ENCODE data around the gene LY6G6F. TPM values are rescaled to one million over a fixed set of nuclear protein-coding genes. Genes with fewer than 3 reads are reported as not detected.

The LY6G6F gene
- total and polyA plus RNA-seq, 2 donors (not counting 1 experiment from before 2014, with no cell fraction given) = not detected

DNA sequence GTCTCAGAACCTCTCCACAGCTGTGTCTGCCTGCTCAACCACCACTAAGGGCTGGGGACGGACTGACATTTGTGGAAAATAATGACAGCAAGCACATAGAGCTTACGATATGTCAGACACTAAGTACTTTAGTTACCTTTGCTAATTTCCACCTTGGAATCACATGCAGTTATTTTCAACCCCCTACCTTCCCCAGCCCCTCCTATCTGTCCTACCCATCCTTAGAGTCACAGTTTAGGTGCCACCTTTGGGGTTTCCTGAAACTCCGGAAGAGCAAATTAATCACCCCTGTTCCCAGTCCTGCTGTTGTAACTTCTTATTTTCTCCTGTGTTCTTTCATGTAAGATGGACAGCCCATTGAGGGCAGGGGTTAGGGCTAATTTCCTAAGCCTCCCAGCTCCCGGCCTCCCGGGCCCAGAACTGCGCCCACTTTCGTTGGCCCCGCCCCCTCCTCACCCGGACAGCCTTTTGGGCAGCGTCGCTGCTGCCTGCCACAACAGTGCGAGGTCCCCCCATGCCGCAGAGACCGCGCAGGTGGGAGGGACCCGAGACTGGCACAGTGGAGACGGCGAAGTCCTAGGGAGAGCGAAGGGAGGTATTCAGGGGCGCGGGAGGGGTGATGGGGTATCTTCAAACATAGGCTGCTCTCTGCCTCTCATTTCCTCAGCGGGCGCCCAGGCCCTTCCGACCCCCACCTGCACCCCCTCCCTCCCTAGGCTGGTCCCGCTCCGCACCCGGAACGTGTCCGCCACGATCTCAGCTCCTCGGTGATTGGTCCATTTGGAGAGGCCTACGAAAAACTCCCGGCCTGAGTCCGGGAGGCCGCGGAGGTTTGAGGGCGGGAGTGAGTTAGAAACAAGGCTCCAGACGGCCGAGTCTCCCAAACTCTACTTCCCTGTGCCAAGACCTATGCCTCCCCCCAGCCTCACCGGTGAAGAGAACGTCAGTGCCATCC lies 21.3 kb downstream of the LY6G6F start:
- ChIA-PET POLR2A (interaction anchor here (0.5 to 2.3 kb wide), 16 partner anchors 9 to 1556 kb away, joined by 3 to 36 read pairs (median 4); partner anchors contain the start of genes ABHD16A, BAG6, CLIC1 and HSPA1B), CTCF (interaction anchor here (0.5 to 6.3 kb wide), 30 partner anchors 11 to 224 kb away, joined by 3 to 90 read pairs (median 4); partner anchors contain the start of genes ABHD16A, APOM, CLIC1 and HSPA1B)
- peaks cover 42 to 56% of the 10 kb centered on the region in 2 donors for H3K4me1 ChIP-seq (ENCODE audit: control insufficient read depth in 2 of 2, insufficient read depth in 2 of 2, low read length in 2 of 2)
- no peaks in the 10 kb centered on the region for H3K9me3 ChIP-seq (ENCODE audit: control extremely low read depth in 1 of 3, control insufficient read depth in 2 of 3, insufficient read depth in 1 of 3, low read length in 2 of 3)
- H3K9ac ChIP-seq (ENCODE audit: low read length) = peak overlapping the region; percentile 90
- Mint-ChIP-seq H3K27ac (peak overlapping the region; percentile 95), H3K9me3 (ENCODE audit: insufficient read depth) (no peaks in the 10 kb centered on the region), H3K4me1 (peaks cover 71% of the 10 kb centered on the region), H3K27me3 (no peaks in the 10 kb centered on the region), H3K4me3 (peak overlapping the region; percentile 99)
- peaks cover 8% of the 10 kb centered on the region for H4K20me1 ChIP-seq (ENCODE audit: control insufficient read depth, insufficient read depth, low read length, poor library complexity, severe bottlenecking)
- WGBS (ENCODE audit: insufficient coverage) = 79% methylated on average over 31 of the region's 41 CpGs
- peak overlapping the region; percentile 88 for H3K4me2 ChIP-seq (replicated peaks; ENCODE audit: low read depth, low read length, poor library complexity, severe bottlenecking)
- H3K27me3 ChIP-seq (replicated peaks in 1 of 4; ENCODE audit: control extremely low read depth in 1 of 4, control insufficient read depth in 3 of 4, insufficient read depth in 4 of 4, low read length in 3 of 4) = no peaks in the 10 kb centered on the region
- ATAC-seq (ENCODE audit: low read depth) (peak; percentile 0), DNase-seq (no peak)
- TF ChIP-seq EZH2 (IDR thresholded peaks at IDR 0.05; ENCODE audit: borderline replicate concordance, insufficient read depth, low read depth, low read length, poor library complexity, severe bottlenecking) = no peak
- TF ChIP-seq, protein P1, sequence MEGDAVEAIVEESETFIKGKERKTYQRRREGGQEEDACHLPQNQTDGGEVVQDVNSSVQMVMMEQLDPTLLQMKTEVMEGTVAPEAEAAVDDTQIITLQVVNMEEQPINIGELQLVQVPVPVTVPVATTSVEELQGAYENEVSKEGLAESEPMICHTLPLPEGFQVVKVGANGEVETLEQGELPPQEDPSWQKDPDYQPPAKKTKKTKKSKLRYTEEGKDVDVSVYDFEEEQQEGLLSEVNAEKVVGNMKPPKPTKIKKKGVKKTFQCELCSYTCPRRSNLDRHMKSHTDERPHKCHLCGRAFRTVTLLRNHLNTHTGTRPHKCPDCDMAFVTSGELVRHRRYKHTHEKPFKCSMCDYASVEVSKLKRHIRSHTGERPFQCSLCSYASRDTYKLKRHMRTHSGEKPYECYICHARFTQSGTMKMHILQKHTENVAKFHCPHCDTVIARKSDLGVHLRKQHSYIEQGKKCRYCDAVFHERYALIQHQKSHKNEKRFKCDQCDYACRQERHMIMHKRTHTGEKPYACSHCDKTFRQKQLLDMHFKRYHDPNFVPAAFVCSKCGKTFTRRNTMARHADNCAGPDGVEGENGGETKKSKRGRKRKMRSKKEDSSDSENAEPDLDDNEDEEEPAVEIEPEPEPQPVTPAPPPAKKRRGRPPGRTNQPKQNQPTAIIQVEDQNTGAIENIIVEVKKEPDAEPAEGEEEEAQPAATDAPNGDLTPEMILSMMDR (IDR thresholded peaks at IDR 0.05) = no peak
- H3K4me3 ChIP-seq (ENCODE audit: control extremely low read depth in 1 of 5, extremely low read depth in 1 of 5, insufficient read depth in 1 of 5, low read depth in 2 of 5, low read length in 4 of 5) = peak overlapping the region in 4 of 5 experiments; percentile 27 to 94 (median 88)
- H3K79me2 ChIP-seq (ENCODE audit: control insufficient read depth, insufficient read depth, low read length) = peaks cover 22% of the 10 kb centered on the region
- H3K27ac ChIP-seq (ENCODE audit: low read length in 2 of 2) = peak overlapping the region; percentile 78 to 82
- intact Hi-C loops (cut with micrococcal nuclease) = loop anchor here (1.0 to 2.0 kb wide), 4 partner anchors 67 to 135 kb away; partner anchors contain the start of genes C6orf47 and NEU1
- H2AFZ ChIP-seq (ENCODE audit: insufficient read depth, low read depth, low read length, poor library complexity, severe bottlenecking) = peak overlapping the region; percentile 71
- H3K36me3 ChIP-seq (replicated peaks in 1 of 2; ENCODE audit: control extremely low read depth in 1 of 2, control insufficient read depth in 1 of 2, extremely low read depth in 1 of 2, insufficient read depth in 2 of 2, low read length in 1 of 2) = peaks cover 1 to 42% of the 10 kb centered on the region in 2 experiments
